Hematopoietic multipotent progenitor cell treated with erythropoietin and hydrocortisone succinate and interleukin-3 and kit ligand, for 15 days (in vitro differentiated cells): ENCODE measurements around the gene CDPF1.

Experiments
- DNase-seq: peaks from one replicate; pipeline ENCODE4 v3.0.0-alpha.2; 2015; ENCODE audit warnings: low spot score

Gene CDPF1, protein sequence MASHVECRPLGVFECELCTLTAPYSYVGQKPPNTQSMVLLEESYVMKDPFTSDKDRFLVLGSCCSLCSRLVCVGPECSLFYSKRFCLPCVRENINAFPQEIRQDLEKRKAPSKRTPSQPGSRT

DNA sequence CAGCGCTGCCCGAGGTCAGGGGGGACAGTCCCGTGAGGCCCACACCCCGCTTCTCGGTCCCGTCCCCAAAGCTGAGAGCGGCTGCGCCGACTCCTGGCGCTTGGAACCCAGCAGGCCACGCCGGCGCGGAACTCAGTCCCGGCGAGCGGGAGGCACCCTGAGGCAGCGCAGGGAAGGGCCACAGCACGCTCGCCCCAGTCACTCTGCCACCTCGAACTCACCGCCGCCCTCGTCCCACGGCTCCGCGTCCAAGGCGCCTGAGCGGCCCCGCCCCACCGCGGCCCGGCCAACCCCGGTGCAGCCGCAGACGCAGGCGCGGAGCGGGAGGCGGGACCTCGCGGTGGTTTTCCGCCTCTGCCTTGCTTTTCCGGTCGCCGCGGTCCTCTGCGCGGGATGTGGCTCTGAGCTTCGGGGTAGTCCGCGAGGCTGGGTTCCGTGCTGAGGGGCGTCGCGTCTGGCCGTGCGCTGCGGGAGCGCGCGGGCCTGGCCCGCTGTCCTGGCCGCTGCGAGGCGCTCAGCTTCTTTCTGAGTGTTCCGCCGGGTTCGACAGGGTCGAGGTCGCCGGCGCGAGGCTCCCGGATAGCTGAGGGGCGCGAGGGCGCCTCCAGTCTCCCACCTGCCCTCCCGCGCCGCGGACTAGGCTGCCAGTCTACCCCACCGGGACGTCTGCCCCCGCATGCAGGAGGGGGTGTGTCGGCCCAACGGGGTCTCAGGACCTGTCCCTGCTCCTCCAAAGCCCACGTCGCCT lies at the start of gene CDPF1:
TSS of gene CDPF1 (minus strand) at position 259 of the 748 bp plus-strand sequence. CDS start 2,009 bp downstream, outside the sequence.
- peak; percentile 93 for DNase-seq

DNA sequence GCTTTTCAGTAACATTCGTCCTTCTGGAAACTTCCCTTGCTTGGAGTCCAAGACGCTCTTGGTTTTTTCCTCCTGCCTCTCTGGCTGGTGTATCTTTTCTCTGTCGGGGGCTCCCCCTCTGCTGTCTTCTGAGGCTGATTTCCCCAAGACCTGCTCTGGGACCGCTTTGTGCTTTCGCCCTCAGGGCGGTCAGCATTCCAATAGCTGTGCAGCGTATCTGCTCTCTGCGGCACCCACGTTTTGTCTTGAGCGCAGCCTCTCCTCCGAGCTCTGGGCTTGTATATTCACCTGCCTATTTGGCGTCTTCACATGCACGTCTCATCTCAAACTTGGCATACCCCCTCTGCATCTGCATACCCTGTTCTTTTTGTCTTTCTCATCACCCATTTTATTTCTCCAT lies 49.0 kb upstream of the CDPF1 start:
- DNase-seq, result no peak

DNA sequence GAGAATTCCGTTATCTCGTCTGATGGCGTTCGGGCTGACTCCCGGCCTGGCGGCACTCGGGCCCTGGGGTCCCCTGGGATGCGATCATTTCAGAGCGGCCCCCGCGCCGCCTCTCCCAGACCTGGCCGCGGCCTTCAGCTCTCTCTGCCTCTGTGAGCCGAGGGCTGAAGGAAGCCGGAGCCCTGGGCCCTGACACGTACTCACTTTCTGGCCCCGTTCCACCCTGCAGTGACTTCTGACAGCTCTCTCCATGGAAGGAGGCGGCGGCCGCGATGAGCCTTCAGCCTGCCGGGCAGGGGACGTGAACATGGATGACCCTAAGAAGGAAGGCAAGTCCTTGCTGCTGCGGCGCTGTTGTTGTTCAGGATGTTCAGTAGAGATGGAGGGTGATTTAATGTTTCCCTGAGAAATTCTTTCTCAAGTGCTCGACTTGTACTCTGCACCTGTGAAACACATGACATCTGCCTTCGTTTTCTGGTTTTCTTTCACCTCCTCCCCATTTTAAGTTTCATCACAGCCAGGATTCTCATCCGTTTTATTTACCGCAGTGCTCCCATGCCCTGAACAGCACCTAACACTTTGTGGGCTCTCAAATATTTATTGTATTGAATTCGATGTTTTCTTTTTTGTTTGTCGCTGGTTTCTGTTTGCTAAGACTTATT lies 47.2 kb upstream of the CDPF1 start:
- peak; percentile 61 for DNase-seq

DNA sequence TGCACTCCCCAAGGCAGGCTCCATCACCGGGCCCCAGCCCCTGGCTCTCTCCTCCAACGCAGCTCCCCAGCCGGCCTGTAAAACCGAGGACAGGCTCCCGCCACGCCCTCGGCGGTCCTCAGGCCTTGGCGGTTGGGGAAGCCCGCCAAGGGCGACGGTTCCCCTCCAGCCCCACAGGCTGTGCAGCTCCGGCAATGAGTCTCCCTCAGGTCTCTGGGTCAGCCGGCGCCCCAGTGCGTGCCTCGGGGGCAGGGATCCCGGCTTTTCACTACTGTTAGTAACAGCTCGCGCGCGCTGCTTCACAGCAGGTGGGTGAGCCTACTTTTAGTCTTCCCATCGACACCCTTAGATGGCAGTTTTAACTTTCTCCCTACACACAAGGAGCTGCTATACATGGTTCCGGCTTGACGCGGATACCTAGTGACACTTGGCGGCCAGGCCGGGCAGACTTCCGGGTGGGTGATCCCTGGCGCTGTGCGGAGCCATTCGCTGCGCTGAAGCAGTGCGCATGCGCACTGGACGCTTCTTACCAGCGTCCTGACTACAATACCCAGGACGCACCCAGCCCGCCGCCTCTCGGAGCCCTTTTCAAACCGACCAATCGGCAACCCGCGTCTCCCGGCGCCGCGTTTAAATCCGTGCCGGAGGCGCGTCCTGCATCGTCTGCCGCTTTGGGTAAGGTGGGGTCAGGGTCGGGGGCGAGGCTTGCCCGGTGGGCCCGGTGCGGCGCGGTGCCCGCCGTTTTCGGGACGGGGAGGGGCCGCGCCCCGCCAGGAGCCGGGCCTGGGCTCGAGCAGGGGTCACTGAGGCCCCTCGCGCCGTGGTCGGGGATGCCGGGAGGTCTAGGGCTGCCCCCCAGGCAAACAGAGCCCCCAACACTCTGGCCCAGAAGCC lies 46.4 kb upstream of the CDPF1 start, which contains the start of gene GTSE1:
TSS of gene GTSE1 (plus strand) at position 614 of the 894 bp plus-strand sequence. CDS start 531 bp downstream, outside the sequence.
- DNase-seq, result peak; percentile 98

DNA sequence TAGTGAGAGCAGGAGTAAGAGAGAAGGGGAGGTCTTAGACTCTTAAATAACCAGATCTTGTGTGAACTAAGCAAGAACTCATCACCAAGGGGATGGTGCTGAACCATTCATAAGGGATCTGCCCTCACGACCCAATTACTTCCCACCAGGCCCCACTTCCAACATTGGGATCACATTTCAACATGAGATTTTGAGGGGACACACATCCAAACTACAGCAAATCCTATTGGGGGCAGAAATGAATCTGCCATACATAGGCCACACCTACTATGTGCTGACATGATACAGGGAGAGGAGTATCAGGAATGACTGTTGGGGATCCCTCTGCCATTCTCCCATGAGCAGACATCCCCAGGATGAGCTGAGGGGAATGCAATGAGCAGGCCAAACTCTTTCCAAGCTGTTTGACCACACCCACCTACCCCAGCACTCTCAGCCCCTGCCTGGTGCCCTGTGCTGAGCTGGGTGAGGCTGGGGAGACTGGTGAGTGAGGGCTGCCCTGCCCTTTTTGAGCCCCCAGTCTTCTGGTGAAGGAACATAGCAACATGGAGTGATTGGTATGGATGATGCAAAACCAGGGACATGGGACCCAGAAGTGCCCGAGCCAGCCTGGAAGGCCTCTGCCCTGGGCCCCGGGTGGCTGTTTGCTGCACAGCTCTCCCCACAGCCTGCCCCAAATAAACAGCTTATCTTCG lies 45.3 kb upstream of the CDPF1 start:
- no peak for DNase-seq

DNA sequence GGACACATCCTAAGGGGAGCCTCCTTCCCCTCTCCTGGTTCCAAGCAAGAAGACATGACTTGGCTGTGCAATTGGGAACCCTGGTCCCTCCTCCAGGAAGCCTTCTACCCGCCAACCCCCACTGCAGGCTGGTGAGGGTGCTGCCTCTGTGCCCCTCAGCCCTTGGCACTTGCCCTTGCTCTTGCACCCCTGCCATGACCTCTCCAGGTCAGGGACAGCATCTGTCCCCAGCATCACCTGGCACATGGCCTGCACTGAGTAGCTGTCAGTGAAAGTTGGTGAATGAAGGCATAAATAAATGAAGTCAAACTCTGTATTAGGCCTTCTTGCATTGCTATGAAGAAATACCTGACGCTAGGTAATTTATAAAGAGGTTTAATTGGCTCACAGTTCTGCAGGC lies 44.7 kb upstream of the CDPF1 start:
- DNase-seq, result no peak

DNA sequence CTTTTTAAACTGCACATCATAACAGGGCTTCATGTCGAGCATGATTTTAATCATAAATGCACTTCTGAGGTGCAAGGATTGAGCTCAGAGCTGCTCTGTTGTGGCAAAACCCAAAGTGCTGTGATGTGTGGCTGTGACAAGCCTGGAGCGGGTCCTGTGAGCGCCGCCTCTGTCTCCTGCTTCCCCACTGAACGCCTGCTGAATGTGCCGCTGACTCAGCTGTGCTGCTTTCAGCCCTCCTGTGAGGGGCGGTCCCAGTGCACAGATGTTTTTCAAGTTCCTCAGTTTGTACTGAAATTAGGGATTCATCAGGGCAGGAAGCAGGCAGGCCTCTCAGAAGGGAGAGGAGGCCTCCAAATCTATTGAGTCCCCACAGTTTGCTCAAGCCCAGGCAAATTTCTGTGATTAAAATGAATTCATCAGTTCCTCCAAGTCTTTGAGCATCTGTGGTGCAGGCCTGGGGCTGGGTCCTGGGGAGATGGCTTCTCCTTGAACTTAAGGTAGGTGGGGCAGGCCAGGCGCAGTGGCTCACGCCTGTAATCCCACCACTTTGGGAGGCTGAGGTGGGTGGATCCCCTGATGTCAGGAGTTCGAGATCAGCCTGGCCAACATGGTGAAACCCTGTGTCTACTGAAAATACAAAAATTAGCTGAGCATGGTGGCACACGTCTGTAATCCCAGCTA lies 43.6 kb upstream of the CDPF1 start:
- no peak for DNase-seq

DNA sequence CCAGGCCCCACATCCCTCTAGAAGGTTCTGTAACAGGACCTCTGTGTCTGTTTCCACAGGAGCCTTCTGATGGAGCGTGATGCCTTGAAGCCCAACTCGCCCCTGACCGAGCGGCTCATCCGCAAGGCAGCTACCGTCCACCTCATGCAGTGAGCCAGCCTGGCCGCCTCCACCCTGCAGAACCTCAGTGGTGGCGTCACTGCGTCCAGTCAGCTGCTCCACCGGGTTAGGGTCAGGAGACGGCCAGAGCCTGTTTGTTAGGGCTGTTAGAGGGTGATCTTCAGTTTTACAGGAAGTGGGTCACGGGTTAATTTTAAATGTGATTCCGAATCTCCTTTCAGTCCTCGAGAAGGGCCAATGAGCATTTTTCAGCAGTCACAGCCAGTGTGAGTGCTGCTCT lies 42.6 kb upstream of the CDPF1 start:
- no peak for DNase-seq

DNA sequence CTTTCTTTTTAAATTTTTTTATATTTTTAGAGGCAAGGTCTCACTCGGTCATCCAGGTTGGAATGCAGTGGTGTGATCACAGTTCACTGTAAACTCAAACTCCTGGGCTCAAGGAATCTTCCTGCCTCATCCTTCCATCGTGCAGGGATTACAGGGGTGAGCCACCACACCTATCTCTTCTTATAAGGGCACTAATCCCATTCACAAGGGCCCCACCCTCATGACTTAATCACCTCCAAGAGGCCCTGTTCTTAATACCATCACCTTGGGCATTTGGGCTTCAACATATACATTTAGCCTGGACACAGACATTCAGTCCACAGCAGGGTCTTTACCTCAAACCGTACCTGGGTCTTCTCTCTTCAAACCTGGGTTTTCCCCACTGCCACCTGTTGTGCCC lies 42.1 kb upstream of the CDPF1 start:
- no peak for DNase-seq

DNA sequence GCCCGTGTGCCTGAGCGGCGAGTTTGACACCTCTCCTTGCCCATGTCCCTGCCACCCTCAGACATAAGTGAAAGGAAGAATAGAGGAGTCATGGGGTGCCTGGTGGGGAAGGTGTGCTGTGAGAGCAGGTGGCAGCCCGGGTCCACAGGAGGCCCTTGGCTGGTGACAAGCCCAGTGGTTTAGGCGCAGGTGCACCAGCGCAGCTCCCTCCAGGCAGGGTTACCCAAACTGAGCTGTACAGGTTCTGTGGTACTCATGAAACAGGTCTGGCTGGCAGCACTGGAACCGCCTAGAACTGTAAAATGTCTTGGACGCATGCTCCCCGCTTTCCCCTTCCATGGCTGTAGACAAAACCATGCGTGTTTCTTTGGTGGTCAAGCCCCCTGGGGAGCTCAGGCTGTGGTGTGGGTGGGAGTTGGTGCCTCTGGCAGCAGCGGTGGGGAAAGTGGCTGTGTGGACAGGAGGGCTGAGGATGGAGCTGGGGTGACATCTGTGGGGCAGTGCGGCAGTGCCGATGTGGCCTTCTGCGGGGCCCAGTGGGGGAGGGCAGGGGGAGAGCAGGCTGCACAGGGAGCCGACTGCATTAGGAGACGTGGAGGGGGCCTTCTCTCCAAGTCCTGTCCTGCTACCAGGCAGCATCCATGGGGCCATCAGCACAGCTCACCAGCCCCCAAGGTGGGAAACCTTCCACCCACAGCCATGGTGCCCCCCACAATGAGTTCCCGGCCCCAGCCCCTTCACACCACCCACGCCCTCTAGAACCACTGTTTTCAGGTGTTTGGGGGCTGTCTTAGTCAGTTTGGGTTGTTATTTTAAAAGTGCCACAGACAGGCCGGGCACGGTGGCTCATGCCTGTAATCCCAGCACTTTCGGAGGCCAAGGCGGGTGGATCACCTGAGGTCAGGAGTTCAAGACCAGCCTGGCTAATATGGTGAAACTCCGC lies 41.0 kb upstream of the CDPF1 start:
- DNase-seq, result no peak

DNA sequence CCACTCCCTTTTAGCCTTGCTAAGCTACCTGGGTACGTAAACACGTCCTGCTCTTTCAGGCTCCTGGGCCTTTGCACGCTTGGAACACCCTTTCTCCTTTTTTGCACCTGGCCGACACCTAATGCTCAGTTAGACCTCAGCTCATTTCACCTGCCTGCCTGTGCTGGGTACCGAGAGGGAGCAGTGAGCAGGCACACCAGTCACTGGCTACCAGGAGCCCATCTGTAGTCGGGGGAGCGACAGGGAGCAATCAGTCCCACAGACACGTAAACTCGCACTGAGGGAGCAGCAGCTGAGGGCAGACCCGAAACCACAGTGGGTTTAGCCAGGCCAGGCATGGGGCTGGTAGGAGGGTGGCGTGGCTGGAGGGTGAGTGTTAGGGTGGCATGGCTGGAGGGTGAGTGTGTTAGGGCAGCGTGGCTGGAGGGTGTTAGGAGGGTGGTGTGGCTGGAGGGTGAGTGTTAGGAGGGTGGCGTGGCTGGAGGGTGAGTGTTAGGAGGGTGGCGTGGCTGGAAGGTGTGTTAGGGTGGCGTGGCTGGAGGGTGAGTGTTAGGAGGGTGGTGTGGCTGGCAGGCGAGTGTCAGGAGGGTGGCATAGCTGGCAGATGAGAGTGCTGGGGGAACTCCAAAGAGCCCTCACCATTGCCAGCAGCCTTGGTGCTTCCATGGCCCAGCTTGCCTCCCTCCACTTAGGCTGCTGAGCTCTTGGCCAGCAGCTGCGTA lies 40.2 kb upstream of the CDPF1 start:
- DNase-seq, result no peak

DNA sequence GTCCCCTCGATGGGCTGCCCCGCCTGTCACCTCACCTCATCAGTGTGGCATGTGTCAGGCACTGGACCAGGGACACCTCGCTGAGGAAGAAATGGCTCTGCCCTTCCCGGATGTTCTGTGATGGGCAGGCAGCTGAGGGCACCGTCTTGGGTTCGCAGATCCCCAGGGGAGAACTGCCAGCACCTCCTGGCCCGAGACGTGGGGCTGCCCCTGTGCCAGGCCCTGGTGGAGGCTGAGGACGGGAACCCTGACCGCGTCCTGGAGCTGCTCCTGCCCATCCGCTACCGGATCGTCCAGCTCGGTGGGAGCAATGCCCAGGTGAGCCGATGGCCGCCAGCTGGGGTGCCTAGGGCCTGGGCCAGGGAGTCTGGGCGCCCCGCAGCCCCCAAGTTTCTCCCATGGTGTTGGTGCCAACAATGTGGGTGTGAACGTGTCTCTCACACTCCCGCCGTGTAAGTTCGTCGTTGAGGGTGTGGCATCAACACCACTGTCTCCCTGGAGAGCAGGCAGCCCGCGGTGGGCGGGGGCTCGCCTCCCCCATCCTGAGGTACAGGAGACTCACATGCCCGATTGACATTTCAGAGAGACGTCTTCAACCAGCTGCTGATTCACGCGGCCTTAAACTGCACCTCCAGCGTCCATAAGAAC lies 39.3 kb upstream of the CDPF1 start:
- DNase-seq, result no peak

DNA sequence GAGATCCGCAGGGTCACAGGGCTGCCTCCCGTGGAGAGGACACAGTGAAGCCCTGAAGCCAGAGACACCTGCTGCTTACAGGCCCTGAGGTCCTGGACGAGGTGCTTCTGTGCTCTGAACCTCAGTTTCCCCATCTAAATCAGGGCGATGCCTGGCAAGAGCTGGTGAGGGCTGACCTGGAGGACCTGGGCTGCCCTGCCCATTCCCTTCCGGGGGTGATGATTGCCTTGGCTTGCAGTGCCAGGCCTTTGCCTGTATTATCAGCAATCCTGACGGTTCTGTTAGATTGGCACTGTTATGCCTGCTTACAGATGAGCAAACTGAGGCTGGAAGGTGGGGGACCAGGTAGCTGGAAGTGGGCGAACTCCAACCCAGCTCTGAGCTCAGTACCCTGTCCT lies 38.8 kb upstream of the CDPF1 start:
- DNase-seq, result no peak

DNA sequence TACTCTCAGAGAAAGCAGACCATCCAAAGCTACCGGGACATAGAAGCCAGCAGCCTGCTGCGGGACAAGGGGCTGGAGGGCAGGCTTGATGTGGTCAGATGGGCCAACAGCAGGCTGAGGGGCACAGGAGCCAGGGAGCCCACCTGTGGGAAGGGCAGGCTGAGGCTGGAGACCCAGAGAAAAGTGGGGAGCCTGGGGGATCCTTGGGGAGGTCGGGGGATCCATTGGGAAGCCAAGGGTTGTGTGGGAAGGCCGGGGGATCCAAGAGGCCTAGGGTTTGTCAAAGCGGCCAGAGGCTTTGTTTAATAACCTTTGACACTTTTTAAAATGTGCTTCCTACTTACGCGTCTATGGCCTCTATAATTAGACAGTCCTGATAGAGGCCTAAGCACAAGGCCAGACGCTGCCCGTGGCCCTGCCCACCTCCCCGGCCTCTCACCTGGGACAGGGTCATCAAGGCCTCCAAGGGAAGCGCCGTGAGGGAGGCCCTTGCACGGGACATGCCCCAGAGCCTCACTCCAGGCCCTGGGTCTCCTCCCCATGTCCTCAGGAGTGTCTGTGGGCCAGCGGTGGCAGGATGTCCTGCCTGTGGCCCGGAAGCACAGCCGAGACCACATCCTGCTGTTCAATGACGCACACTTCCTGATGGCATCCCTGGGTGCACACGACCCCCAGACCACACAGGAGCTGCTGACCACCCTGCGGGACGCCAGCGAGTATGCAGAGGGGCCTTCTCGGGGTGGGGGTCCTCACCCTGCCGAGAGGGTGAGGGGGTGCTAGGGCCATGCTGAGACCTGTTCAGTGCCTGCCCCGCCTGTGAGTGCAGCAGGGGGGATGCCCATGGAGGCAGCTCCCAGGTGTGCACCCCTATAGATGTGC lies 38.0 kb upstream of the CDPF1 start:
- no peak for DNase-seq

DNA sequence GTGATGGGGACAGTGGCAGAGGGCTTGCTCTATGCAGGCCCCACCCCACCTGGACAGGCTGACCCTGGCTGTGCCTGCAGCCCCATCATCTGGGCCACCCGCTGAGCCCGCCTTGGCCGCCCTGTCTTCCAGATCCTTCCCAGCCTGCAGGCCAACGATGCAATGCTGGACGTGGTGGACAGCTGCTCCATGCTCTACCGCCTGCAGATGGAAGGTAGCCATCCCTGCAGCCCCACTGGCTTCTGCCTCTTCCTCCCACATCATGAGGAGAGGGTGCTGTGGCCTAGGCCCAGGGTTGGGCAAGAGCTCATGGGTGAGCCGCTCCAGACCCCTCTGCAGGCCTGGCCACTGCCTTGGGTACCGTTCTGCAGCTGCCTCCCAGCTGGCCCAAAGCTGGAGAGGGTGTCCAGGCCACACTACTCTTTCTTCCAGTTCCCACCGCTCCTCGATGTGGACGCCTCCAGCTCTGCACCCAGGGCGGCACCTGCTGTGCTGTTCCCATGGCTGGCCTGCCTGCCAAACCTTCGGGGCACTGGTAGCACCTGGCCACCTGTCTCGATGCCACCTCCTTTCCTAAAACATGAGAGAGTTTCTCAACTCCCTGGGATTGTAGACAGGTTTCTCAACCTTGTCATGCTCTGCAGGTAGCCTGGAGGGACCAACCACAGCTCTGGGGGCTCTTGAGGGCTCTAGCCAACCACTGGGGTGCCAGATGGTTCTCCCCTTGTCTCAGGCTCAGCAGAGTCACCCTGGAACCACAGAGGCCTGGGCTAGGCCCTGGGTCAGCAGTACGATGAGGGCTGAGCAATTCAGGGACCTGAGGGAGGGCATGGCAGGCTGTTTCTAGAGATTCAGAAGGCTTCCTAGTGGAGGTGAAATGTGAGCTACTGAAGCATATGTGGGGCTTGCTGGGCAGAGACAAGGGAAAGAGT lies 37.1 kb upstream of the CDPF1 start:
- no peak for DNase-seq

DNA sequence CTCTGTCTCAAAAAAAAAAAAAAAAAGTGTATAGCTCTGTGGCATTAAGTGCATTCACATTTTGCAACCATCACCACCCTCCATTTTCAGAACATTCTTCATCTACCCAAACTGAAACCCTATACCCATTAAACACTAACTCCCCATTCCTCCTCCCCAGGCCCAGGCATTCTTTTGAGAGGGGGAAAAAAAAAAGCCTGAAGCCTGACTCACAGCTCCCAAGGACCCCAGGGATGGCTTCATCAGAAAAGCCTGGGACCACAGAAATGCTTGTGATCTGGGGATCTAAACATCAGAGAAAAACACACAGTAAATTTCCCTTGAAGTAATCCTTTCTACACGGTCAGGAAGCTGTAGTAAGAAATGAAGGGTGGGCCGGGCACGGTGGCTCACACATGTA lies 35.9 kb upstream of the CDPF1 start:
- DNase-seq, result no peak
